Thymus (tissue), 11 donors: Measurements from ENCODE around the gene CELA3B. TPM values are rescaled to one million over a fixed set of nuclear protein-coding genes. Genes with fewer than 3 reads are reported as not detected.
A peak's percentile ranks its signal among the peaks of the same experiment; 100 is the strongest.

ENCODE experiments used
- DNase-seq, 9 donors: peaks; one replicate each; pipeline ENCODE4 v3.0.0-alpha.2; 2013; ENCODE audit warnings: low spot score in 9 of 9, low read depth in 6 of 9, missing footprints in 1 of 9
- H3K27ac ChIP-seq, 2 donors: one replicate each; pipeline ENCODE4 v1.5.1; 2013; ENCODE audit warnings: control low read depth in 1 of 2, low read depth in 1 of 2, low read length in 1 of 2, mild to moderate bottlenecking in 1 of 2, moderate library complexity in 1 of 2
- H3K27me3 ChIP-seq, 2 donors: one replicate each; pipeline ENCODE4 v1.5.1; 2013; ENCODE audit warnings: low read length in 1 of 2; ENCODE audit not compliant: control insufficient read depth in 2 of 2, insufficient read depth in 1 of 2
- H3K36me3 ChIP-seq, 2 donors: one replicate each; pipeline ENCODE4 v1.5.1; 2013; ENCODE audit warnings: low read length in 1 of 2, mild to moderate bottlenecking in 1 of 2, moderate library complexity in 1 of 2; ENCODE audit not compliant: control insufficient read depth in 2 of 2, insufficient read depth in 2 of 2
- H3K4me1 ChIP-seq, 2 donors: one replicate each; pipeline ENCODE4 v1.5.1; 2013; ENCODE audit warnings: low read length in 2 of 2; ENCODE audit not compliant: control insufficient read depth in 2 of 2, insufficient read depth in 2 of 2
- H3K4me3 ChIP-seq, 2 donors: one replicate each; pipeline ENCODE4 v1.5.1; 2013; ENCODE audit warnings: low read length in 2 of 2, control low read depth in 1 of 2, mild to moderate bottlenecking in 1 of 2
- H3K9me3 ChIP-seq, 2 donors: one replicate each; pipeline ENCODE4 v1.5.1; 2013; ENCODE audit warnings: low read length in 1 of 2, mild to moderate bottlenecking in 1 of 2; ENCODE audit not compliant: control insufficient read depth in 2 of 2, insufficient read depth in 1 of 2
- WGBS: extraction: QIAGEN DNeasy Blood & Tissue Kit; methylation state at CpG from one replicate; pipeline ENCODE4 v1.1.7; 2013; 5-methylcytosine and 5-hydroxymethylcytosine counted together
- polyA plus RNA-seq: library from polyadenylated mRNA; stranded (reverse); fragments of 200-250 nt; gene quantifications from one replicate; pipeline ENCODE4 v1.2.3, GENCODE V29; 2013
- total RNA-seq: library from RNA; stranded (reverse); fragments of 120-200 nt; gene quantifications from one replicate; pipeline ENCODE4 v1.2.4, GENCODE V29; 2013
- donor health status: healthy.

The CELA3B gene
- total and polyA plus RNA-seq, 2 donors = 0.09 to 0.32 TPM

GRCh38 chr1:21935891-21936365 lies 40.9 kb upstream of the CELA3B start:
- Histone ChIP-seq H3K27ac (peak overlapping the region in 1 of 2 donors; percentile 36), H3K4me1 (peaks cover 0 to 28% of the 10 kb centered on the region in 2 donors), H3K27me3 (peaks cover 7 to 32% of the 10 kb centered on the region in 2 donors), H3K4me3 (peak overlapping the region in 1 of 2 donors; percentile 9), H3K9me3 (no peaks in the 10 kb centered on the region), H3K36me3 (no peaks in the 10 kb centered on the region)
- no peak for DNase-seq
- 73% methylated on average over 8 of the region's 8 CpGs for WGBS

GRCh38 chr1:21936366-21937031 lies 40.3 kb upstream of the CELA3B start:
- Histone ChIP-seq H3K4me1 (peaks cover 0 to 28% of the 10 kb centered on the region in 2 donors), H3K9me3 (no peaks in the 10 kb centered on the region)
- 27% methylated on average over 34 of the region's 34 CpGs for WGBS

GRCh38 chr1:21937034-21937371 lies 39.8 kb upstream of the CELA3B start, which contains the start of gene HSPG2:
Gene HSPG2, minus strand, starts transcription at chr1:21937310. Its CDS starts 93 bp downstream, at chr1:21937217.
- Histone ChIP-seq H3K4me1 (peaks cover 0 to 28% of the 10 kb centered on the region in 2 donors), H3K27me3 (peaks cover 7 to 32% of the 10 kb centered on the region in 2 donors), H3K36me3 (no peaks in the 10 kb centered on the region), H3K9me3 (no peaks in the 10 kb centered on the region), H3K27ac (peak within 1 kb of the TSS; percentile 3 to 31), H3K4me3 (peak within 1 kb of the TSS; percentile 24 to 63)
- DNase-seq = no peak
- WGBS = 2% methylated on average over 45 of the region's 52 CpGs

More at GRCh38 chr1:21936366-21937031, 40.3 kb upstream of the CELA3B start:
- no peaks in the 10 kb centered on the region for H3K36me3 ChIP-seq
- peaks cover 7 to 32% of the 10 kb centered on the region in 2 donors for H3K27me3 ChIP-seq
- DNase-seq = no peak
- H3K27ac ChIP-seq = peak overlapping the region in 1 of 2 donors; percentile 3
- peak overlapping the region; percentile 9 to 63 for H3K4me3 ChIP-seq

- Histone ChIP-seq H3K4me3 (peak overlapping the region; percentile 24 to 63), H3K27me3 (peaks cover 7 to 32% of the 10 kb centered on the region in 2 donors), H3K36me3 (no peaks in the 10 kb centered on the region), H3K4me1 (peaks cover 0 to 28% of the 10 kb centered on the region in 2 donors), H3K9me3 (no peaks in the 10 kb centered on the region), H3K27ac (peak overlapping the region in 1 of 2 donors; percentile 31)
- DNase-seq = peak in 7 of 9 donors; percentile 40 to 77 (median 49)
- 13% methylated on average over 67 of the region's 69 CpGs for whole genome bisulfite sequencing
Measured at GRCh38 chr1:21937372-21938121, 39.3 kb upstream of the CELA3B start.

- H3K9me3 ChIP-seq = no peaks in the 10 kb centered on the region
- no peak for DNase-seq
- H3K4me3 ChIP-seq = no peak overlapping the region
- peaks cover 7 to 32% of the 10 kb centered on the region in 2 donors for H3K27me3 ChIP-seq
- peak overlapping the region in 1 of 2 donors; percentile 65 for H3K27ac ChIP-seq
- peaks cover 0 to 20% of the 10 kb centered on the region in 2 donors for H3K4me1 ChIP-seq
- 94% methylated on average over 11 of the region's 11 CpGs for WGBS
- H3K36me3 ChIP-seq = no peaks in the 10 kb centered on the region
Measured at GRCh38 chr1:21938732-21939538, 37.9 kb upstream of the CELA3B start.

GRCh38 chr1:21939650-21940374 lies 37.0 kb upstream of the CELA3B start:
- no peaks in the 10 kb centered on the region for H3K9me3 ChIP-seq
- H3K4me3 ChIP-seq = no peak overlapping the region
- no peaks in the 10 kb centered on the region for H3K36me3 ChIP-seq
- H3K4me1 ChIP-seq = peaks cover 0 to 16% of the 10 kb centered on the region in 2 donors
- peak in 1 of 9 donors; percentile 37 for DNase-seq
- WGBS = 64% methylated on average over 9 of the region's 9 CpGs
- peak overlapping the region; percentile 59 to 65 for H3K27ac ChIP-seq
- H3K27me3 ChIP-seq = peaks cover 7 to 32% of the 10 kb centered on the region in 2 donors

GRCh38 chr1:21940492-21940891 lies 36.3 kb upstream of the CELA3B start:
- Histone ChIP-seq H3K9me3 (no peaks in the 10 kb centered on the region), H3K27me3 (peaks cover 7 to 28% of the 10 kb centered on the region in 2 donors), H3K27ac (peak overlapping the region in 1 of 2 donors; percentile 18), H3K36me3 (no peaks in the 10 kb centered on the region), H3K4me3 (no peak overlapping the region), H3K4me1 (peaks cover 0 to 14% of the 10 kb centered on the region in 2 donors)
- 98% methylated on average over 2 of the region's 2 CpGs for WGBS
- no peak for DNase-seq

GRCh38 chr1:21941370-21941769 lies 35.5 kb upstream of the CELA3B start:
- H3K9me3 ChIP-seq = no peaks in the 10 kb centered on the region
- DNase-seq = no peak
- H3K4me3 ChIP-seq = no peak overlapping the region
- peaks cover 0 to 13% of the 10 kb centered on the region in 2 donors for H3K4me1 ChIP-seq
- no peaks in the 10 kb centered on the region for H3K36me3 ChIP-seq
- peaks cover 7 to 19% of the 10 kb centered on the region in 2 donors for H3K27me3 ChIP-seq
- no peak overlapping the region for H3K27ac ChIP-seq
- WGBS = 91% methylated on average over 5 of the region's 5 CpGs
